Panc1 (cell line): ENCODE data around the gene THEMIS2.

Experiments used
- CTCF ChIP-seq: fragments of 450-650 bp; IDR thresholded peaks from 2 replicates; pipeline ENCODE4 v1.5.1; 2017; ENCODE audit warnings: mild to moderate bottlenecking
- REST ChIP-seq, 2 experiments: IDR thresholded peaks; 2 replicates each; pipeline ENCODE4 v1.6.1; 2011 to 2012; ENCODE audit warnings: low read depth in 2 of 2, control low read depth in 1 of 2, low read length in 1 of 2, mild to moderate bottlenecking in 1 of 2, moderate library complexity in 1 of 2; ENCODE audit not compliant: insufficient read depth in 1 of 2

GRCh38 chr1:27884006-27884954 is 11.9 kb downstream of the THEMIS2 start:
- TF ChIP-seq CTCF, result no peak
- no peak for TF ChIP-seq REST (IDR thresholded peaks at IDR 0.05; ENCODE audit: insufficient read depth in 1 of 2, low read depth in 2 of 2, low read length in 1 of 2)
